Activated CD4-positive, alpha-beta T cell treated with anti-CD3 and anti-CD28 coated beads, Interleukin-2, amount 50 U/mL, for 48 hours (primary cell): ENCODE measurements around the gene TOMM40.
A peak's percentile ranks its signal among the peaks of the same experiment; 100 is the strongest.
"Not testable (repeated sequence)": the region's sequence is repeated elsewhere in the genome, so short reads cannot be mapped to it uniquely, and the experiment has no call there.

Experiments used
- DNase-seq, 2 experiments: peaks; one replicate each; pipeline ENCODE4 v3.0.0-alpha.2; 2020

Gene TOMM40

DNA sequence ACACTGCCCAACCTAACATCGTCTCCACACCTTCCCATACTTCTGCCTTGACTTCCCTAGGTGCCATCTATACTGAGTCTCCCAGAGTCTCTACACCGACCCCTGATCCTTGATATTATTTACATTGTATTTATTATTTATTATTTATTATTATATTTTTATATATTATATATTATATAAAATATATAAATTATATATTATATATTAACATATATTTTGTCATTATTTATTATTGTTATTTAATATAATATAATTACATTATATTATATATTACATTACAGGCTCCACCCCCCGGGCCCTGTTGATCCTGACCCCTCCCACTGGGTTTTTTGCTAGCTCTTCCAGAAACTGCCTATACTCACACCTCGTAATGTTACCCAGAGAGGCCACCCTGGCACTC is 18.4 kb upstream of the TOMM40 start:
- no peak for DNase-seq

DNA sequence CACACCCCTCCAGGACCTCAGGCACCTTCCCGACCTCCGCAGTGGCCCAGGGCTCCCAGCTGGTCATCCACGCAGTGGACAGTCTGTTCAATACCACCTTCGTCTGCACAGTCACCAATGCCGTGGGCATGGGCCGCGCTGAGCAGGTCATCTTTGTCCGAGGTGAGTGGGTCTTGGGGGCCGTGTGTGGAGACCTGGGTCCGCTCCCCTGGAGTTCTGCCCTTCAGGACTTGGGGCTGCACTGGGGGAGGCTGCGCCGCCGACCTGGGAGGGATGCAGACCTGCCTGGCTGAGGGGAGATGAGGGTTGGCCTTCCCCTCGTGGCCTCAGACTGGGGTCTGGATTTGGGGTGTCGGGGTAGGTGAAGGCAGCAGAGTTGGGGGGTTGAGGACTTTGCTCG is 16.7 kb upstream of the TOMM40 start:
- no peak for DNase-seq

DNA sequence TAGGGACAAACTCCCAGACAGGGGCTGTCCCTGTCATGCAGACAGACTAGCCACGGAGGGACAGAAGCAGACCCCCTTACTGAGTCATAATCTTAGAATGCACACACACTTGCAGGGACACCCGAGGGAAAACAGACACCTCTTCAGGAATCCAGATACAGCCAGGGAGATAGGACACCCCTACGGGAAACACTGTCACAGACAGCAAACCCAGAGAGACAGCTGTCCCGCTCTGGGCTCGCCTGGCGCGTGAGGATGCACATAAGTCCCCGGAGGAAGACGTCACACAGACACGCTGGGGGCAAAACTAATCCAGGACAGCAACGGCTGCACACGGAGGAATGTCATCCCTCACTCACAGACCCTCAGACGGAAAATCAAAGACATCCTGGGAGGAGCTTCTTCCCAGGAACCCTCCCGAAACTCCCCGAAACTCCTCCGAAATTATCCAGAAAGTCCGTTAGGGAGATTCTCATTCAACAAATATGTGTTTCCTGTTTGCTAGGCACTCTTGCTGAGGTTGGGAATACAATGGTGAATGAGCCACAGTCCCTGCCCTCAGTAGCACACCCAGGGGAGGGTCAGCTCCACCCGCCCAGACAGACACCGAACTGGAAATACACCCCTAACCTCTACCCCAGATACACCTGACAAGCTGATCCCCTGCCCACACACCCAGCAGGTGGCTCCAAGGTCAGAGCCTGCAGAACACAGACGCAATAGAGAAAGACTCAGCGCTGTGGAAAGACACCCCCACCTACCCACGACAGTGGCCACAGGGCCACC is 15.2 kb upstream of the TOMM40 start:
- DNase-seq: no peak

DNA sequence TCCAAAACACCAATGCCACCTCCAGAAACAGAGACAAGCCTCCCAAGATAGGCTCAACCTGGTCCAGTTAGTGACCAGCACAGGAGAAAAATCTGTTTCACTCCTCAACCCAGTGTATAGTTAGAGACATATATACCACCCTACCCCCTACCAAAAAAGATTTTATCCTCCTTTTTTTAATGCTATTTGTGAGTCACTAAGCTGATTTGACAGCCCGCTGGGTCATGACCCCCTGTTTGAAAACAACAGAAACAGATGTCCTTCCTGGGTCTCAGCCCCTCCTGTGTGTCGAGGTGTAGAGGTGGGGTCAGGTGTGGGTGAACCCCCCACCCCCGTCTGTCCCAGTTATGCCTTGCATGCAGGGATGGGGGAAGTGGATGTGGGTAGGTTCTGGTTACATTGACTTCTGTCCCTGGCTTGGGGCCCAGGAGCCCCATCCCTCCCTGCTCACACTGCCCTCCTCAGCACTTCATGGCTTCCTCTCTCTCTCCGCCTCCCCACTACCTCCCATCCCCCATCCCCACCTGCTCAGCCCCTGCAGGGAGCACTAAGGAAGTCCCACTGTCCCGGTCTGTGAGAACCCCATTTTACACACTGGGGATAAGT is 14.0 kb upstream of the TOMM40 start:
- no peak for DNase-seq

DNA sequence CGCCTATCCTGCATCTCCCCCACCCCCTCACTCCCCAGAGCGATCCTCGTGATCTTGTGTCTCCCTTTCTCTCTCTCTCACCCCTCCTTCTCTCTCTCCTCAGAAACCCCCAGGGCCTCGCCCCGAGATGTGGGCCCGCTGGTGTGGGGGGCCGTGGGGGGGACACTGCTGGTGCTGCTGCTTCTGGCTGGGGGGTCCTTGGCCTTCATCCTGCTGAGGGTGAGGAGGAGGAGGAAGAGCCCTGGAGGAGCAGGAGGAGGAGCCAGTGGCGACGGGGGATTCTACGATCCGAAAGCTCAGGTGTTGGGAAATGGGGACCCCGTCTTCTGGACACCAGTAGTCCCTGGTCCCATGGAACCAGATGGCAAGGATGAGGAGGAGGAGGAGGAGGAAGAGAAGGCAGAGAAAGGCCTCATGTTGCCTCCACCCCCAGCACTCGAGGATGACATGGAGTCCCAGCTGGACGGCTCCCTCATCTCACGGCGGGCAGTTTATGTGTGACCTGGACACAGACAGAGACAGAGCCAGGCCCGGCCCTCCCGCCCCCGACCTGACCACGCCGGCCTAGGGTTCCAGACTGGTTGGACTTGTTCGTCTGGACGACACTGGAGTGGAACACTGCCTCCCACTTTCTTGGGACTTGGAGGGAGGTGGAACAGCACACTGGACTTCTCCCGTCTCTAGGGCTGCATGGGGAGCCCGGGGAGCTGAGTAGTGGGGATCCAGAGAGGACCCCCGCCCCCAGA is 12.8 kb upstream of the TOMM40 start:
- no peak for DNase-seq

DNA sequence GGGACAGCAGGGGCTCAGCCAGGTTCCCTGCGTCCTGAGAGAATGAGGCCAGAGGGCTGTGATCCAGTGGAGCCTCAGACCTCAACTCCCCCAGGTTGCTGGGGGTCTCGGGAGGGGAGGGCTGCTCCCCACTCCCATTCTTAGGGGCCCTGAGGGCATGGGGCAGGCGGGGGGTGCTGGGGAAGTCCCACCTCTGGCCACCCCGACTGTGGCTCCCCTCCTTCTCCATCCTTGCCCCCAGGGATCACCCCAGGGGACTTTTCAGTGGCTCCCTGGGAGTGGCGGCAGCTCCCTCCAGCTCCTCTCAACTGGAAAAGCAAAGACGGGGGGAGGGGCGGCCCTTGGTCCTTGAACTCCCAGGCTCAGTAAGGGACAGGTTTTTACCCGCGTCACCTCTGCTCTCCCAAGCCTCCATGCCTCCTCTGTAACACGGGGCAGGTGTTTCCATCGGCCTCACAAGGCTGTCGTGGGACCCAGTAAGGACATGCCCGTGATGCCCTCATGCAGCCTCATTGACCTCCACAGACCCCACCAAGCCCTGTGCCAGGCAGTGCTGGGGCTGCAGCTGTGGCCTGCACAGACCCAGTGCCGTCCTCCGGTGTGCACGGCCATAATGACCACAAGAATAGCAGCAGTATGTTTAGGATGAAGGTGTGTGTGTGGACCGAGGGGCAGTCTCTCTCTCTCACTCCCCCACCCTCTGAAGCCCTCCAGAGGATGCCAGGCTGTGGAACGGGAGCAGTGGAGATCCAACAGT is 11.6 kb upstream of the TOMM40 start:
- no peak for DNase-seq

DNA sequence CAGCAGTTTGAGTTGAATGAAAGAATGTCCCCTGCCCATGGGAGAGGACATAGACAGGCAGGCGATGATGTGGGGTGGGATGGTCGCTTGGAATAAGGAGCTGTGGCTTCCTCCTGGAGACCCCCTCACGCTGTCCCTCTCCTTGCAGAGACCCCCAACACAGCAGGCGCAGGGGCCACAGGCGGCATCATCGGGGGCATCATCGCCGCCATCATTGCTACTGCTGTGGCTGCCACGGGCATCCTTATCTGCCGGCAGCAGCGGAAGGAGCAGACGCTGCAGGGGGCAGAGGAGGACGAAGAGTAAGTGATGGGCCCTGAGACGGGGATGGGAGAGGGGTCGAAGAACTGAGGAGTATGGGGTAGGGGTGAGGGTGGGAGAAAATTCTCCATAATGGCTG is 9.0 kb upstream of the TOMM40 start:
- no peak for DNase-seq

DNA sequence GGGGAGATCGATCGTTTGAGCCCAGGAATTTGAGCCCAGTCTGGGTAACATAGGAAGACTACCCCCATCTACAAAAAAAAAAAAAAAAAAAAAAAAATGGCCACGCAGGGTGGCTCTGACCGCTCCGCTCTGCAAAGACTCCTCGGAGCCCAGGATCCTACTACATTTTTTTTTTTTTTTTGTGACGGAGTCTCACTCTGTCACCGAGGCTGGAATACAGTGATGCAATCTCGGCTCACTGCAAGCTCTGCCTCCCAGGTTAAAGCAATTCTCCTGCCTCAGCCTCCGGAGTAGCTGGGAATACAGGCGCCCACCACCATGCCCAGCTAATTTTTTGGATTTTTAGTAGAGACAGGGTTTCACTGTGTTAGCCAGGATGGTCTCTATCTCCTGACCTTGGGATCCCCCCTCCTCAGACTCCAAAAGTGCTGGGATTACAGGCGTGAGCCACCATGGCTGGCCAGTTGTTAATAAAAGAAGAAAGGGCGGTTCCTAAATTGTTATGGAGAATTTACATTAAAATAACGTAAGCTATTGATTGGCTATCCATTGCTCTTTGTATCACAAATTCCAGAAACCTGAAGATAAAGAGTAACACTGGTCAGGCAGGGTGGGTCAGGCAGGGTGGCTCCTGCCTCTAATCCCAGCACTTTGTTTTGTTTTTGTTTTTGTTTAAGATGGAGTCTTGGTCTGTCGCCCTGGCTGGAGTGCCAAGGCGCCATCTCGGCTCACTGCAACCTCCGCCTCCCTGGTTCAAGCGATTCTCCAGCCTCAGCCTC is 8.2 kb upstream of the TOMM40 start:
- DNase-seq: not testable (repeated sequence)

DNA sequence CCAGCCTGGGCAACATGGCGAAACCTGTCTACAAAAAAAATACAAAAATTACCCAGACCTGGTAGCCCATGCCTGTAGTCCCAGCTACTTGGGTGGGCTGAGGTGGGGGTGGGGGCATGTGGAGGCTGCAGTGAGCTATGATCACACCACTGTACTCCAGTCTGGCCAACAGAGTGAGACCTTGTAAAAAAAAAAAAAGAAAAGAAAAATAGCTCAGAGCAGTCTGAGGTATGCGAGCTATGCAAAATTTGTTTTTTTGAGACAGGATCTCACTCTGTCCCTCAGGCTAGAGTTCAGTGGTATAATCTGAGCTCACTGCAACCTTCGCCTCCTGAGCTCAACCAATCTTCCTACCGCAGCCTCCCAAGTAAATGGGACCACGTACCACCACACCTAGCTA is 7.1 kb upstream of the TOMM40 start:
- DNase-seq: no peak

DNA sequence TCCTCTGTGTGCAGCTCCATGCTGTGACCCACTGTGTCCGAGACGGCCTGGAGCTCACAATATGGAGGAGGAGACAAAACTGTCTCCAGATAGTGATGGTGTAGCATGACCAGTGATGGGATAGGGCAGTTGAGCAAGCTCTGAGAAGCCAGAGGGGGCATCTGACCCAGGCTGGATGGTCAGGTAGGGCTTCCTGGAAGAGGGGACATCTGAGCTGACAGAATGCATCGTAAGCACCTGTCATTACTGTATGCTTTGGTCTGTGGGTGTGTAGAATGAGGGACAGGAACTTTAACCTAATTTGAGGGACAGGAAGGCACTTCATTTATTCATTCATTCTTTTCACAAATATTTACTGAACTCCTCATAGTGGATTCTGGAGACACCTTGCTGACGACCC is 6.5 kb upstream of the TOMM40 start:
- DNase-seq: no peak

DNA sequence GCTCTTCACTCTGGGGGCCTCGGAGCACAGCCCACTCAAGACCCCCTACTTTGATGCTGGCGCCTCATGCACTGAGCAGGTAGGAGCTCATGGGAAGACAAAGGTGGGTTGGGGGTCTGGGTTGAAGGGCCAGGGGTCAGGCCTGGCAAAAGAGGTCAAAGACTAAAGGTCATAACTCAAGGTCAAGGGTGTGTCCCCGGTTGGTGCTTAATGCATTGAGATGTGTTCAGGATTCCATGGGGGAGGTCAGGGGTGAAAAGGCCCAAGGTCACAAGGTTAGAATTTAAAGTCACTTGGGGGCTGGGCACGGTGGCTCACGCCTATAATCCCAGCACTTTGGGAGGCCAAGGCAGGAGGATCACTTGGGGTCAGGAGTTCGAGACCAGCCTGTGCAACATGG is 4.9 kb upstream of the TOMM40 start:
- DNase-seq: no peak

DNA sequence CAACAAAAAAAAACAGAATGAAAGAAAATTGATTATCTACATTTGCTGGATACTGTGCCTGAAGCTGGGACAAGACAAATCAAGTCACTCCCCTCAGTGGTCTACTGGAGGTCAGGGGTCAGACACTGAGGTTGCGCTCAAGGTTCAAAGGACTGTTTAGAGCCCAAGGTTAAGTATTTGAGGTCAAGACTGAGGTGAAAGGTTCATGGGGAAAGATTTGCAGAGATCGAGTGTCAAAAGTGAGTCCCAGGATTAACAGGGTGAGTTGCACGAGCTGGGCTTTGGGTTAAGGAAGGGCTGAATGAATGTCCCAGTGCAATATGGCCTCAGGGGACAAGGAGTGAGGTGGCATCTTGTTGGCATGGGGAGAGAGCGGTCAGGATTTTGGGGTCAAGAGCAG is 3.4 kb upstream of the TOMM40 start:
- DNase-seq: no peak

DNA sequence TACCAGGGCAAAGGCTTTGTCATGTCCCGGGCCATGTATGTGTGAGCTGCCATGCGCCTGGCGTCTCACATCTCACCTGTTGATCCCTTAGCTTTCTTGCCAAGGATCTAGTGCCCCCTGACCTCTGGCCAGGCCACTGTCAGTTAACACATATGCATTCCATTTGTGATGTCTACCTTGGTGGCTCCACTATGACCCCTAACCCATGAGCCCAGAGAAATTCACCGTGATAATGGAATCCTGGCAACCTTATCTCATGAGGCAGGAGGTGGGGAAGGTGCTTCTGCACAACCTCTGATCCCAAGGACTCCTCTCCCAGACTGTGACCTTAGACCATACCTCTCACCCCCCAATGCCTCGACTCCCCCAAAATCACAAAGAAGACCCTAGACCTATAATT is 2.7 kb upstream of the TOMM40 start:
- not testable (repeated sequence) for DNase-seq

DNA sequence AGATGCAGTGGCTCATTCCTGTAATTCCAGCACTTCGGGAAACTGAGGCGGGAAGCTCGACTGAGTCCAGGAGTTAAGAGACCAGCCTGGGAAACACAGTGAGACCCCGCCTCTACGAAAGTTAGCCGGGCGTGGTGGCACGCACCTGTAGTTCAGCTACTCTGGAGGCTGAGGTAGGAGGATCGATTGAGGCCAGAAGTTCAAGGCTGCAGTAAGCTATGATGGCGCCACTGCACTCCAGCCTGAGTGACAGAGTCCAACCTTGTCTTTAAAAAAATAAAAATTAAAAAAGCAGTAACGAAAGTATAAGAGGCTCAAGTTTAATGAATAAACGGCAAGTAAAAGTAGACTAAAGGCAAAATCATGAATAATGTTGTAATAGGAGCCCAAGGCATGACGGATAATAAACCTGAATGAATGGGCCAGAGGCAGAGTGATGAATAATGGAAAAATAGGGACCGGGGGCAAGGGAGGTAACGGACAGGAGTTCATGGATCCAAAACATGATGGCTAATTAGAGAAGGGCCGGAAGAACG is 1.2 kb upstream of the TOMM40 start:
- no peak for DNase-seq

DNA sequence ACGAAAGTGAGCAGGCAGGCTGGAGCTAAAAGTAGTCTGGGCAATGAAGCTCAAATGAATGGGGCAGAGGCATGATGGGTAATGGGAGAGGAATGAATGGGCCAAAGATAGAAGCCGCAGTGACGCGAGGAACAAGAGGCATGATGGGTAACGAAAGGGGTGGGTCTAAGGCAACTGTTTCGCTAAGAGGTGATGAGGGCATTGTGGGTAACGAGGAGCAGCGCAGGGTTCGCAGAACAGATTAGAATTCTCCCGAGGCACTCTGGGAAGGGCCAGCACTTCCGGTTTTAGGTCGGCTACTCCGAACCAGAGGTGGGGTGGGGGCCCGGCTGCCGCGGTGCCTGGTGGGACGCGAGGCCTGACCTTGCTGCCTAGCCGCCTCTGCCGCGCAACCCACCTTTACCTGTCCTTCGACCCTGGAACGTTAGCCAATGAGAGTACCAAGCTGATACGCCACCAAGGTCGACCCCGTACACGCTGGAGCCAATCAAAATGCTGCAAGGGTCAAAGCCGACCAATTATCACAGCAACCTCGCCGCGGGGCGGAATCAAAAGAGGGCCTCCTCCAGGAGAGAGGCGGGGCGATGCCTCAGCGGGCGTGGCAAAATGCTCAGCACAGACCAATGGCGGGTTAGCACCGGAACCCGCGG is 563 bp upstream of the TOMM40 start:
- peak; percentile 100 for DNase-seq

DNA sequence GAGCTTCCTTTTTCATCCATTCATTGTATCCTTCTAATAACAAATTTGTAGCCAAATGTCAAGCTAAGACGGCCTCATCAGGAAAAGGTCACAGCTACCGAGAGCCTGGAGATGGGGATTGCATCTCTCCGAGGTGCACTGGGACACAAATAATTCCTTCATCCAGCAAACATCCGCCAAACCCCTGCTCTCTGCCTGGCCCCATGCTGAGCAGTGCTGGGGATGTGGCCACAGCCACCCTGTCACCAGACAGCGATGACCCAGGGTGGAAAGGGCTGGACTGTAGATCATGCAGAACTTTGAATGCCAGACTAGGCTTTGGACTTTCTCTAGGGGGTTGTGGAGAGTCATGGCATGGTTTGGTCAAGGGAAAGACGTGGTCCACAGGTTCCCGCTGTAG is 1.9 kb downstream of the TOMM40 start:
- no peak for DNase-seq

DNA sequence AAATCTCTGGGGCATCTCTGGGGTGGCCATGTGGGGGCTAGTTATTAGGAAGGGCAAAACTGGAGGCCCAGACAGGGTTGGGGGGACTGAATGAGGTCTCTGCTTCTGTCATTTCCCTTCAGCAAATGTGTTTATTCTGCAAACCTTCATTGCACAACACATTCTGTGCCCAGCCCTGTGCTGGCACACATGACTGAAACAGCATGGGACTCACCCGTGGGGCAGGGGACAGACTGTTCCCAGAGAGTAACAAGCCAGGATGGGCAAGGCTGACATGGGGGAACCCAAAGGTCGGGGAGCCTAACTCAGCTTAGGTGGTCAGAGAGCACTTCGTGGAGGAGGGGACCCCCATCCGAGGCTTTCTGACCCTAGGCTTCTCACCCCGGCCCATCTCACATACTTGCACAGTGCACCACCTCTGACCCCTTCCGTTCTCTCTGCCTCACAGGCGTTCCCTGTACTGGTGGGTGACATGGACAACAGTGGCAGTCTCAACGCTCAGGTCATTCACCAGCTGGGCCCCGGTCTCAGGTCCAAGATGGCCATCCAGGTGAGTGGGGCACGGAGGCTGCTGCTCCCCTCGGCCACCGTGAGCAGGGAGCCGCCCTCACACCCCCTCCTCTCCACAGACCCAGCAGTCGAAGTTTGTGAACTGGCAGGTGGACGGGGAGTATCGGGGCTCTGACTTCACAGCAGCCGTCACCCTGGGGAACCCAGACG is 2.4 kb downstream of the TOMM40 start:
- no peak for DNase-seq

DNA sequence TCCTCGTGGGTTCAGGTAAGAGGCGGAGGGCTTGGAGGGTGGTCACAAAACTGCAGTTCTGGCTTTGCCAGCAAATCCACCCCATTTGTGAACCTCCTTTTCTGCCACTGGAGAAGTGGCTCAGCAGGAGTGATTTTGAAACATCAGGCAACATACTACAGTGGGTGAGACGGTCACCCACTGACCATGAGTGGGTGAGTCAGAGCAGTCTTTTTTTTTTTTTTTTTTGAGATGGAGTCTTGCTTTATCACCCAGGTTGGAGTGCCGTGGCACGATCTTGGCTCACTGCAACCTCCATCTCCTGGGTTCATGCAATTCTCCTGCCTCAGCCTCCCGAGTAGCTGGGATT is 3.0 kb downstream of the TOMM40 start:
- DNase-seq: no peak

DNA sequence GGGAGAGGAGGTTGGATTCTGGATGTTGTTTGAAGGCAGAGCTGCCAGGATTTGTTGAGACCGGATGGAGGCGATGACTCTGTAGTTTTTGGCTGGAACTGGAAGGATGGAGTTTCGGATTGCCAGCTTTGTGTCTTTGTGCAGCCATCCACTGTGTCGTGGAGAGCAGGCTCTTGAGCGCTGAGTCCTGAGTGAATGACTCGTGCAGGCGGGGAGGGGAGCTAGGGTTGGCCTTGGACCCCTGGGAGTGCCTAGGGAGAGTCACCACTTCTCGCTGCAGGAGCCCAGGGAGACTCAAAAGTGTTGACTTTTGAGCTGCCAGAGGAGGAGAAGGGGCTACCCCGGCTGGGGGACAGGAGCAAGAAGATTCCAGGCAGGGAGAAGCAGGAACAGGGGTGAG is 3.9 kb downstream of the TOMM40 start:
- DNase-seq: no peak

DNA sequence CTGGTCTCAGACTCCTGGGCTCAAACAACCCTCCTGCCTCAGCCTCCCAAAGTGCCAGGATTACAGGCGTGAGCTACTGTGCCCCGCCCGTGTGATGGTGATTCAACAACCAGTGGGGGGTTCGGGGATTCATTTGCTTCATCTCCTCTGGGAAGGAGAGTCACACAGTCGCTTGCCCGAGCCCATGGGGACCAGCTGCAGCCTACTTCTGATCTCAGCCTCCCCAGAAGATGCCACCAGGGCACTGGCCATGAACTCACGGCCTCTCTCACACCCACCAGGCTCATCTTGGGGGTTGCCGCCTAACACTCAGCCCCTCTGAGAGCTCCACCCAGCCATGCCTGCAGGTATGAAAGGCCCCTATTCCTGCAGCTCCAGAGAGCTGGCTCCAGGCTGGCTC is 6.8 kb downstream of the TOMM40 start:
- DNase-seq: no peak
